Ovary (tissue), 9 donors: Measurements from ENCODE around the gene FAM171A2. TPM values are rescaled to one million over a fixed set of nuclear protein-coding genes. Genes with fewer than 3 reads are reported as not detected.

Experiments used
- DNase-seq, 5 donors: peaks; one replicate each; pipeline ENCODE4 v3.0.0-alpha.2; 2019 to 2020
- H3K27ac ChIP-seq, 2 donors: fragments of 200-600 bp; one replicate each; pipeline versions ENCODE4 v1.5.1 to v1.8.0; 2019 to 2022
- H3K27me3 ChIP-seq: fragments of 200-600 bp; one replicate; pipeline ENCODE4 v1.8.0; 2022
- H3K36me3 ChIP-seq: fragments of 200-600 bp; sonication (generic); one replicate; pipeline ENCODE4 v1.5.1; 2019
- H3K4me1 ChIP-seq: one replicate; pipeline ENCODE4 v1.8.1; 2013; ENCODE audit warnings: mild to moderate bottlenecking, moderate library complexity; ENCODE audit not compliant: insufficient read depth
- H3K4me3 ChIP-seq: fragments of 200-600 bp; sonication (generic); one replicate; pipeline ENCODE4 v1.5.1; 2017
- H3K9me3 ChIP-seq, 2 donors: fragments of 200-600 bp in 1 of 2; sonication (generic) in 1 of 2; one replicate each; pipeline versions ENCODE4 v1.5.1 to v1.8.1; 2013 to 2019; ENCODE audit warnings: mild to moderate bottlenecking in 1 of 2, moderate library complexity in 1 of 2
- CTCF ChIP-seq, 3 donors: fragments of 450-650 bp in 2 of 3; fragments of 200-600 bp in 1 of 3; IDR thresholded peaks; one replicate each; pipeline versions ENCODE4 v1.5.1 to v1.8.0; 2016 to 2022; ENCODE audit warnings: antibody characterized with exemption in 3 of 3, mild to moderate bottlenecking in 1 of 3
- EP300 ChIP-seq: sonication (generic); formaldehyde crosslinking; IDR thresholded peaks from one replicate; pipeline ENCODE4 v1.6.1; 2017; ENCODE audit warnings: antibody characterized with exemption
- POLR2A ChIP-seq: fragments of 450-650 bp; IDR thresholded peaks from one replicate; pipeline ENCODE4 v1.6.1; 2017; ENCODE audit warnings: antibody characterized with exemption, mild to moderate bottlenecking, moderate library complexity
- whole genome bisulfite sequencing, 3 donors: extraction: QIAGEN DNeasy Blood & Tissue Kit in 1 of 3; methylation state at CpG; one replicate each; pipeline versions ENCODE4 v1.1.5 to v1.1.7; 2013 to 2017; 5-methylcytosine and 5-hydroxymethylcytosine counted together
- intact Hi-C, 4 donors: fragments of 100-400 bp; cut with DNase I; formaldehyde crosslinking; loops; one replicate each; pipeline versions ENCODE4 v1.11.0 to v1.15.1; 2022 to 2023
- polyA plus RNA-seq, 2 donors: library from polyadenylated mRNA; stranded (reverse); fragments of 200-250 nt in 1 of 2; fragments of 350-450 nt in 1 of 2; fragmentation: Illumina TruSeq in 1 of 2; extraction: RNeasy Lipid Tissue Mini Kit (QIAGEN cat#74804) in 1 of 2; gene quantifications; one replicate each; pipeline ENCODE4 v1.2.3, GENCODE V29; 2013 to 2014
- total RNA-seq, 7 donors: library from RNA; depleted of rRNA in 2 of 7; stranded (reverse); fragments of >200 nt in 2 of 7; fragmentation: NEBNext Ultra II Directional in 3 of 7; extraction: Animal tissue kit (Norgen Biotek cat#: 25700) in 3 of 7; gene quantifications; one replicate each; pipeline versions ENCODE4 v1.1.0 to v1.2.4, GENCODE V29; 2016 to 2023
- donor health status: DM: no; HTN: no; CAD: no; lungs with moderate emphysema.
- donor health status: DM: no; HTN: no; CAD: no.
- donor health status: Bipolar disorder and iron deficiency.
- donor health status: DM: yes; HTN: yes; CAD: no.
- donor health status: DM: no; HTN: no; CAD: no.
- donor health status: DM: yes; HTN: yes; CAD: no.

FAM171A2 gene
- total and polyA plus RNA-seq, 9 donors = 0.17 to 23.7 (median 10.6) TPM

- intact Hi-C loops = loop anchor here in 2 of 4 donors (5.0 to 10.0 kb wide), 2 partner anchors 110 to 258 kb away; partner anchors contain the start of gene LSM12 (in 1 of the 2)
- TF ChIP-seq CTCF (IDR thresholded peaks at IDR 0.05) (no peak), EP300 (no peak), POLR2A (no peak)
- no peaks in the 10 kb centered on the region for H3K27me3 ChIP-seq
- H3K4me3 ChIP-seq = no peak overlapping the region
- H3K4me1 ChIP-seq = peaks cover 7% of the 10 kb centered on the region
- H3K27ac ChIP-seq = no peak overlapping the region
- no peak for DNase-seq
- WGBS, 3 donors = 89 to 94% (median 89%) methylated on average over 11 of the region's 11 CpGs
- H3K9me3 ChIP-seq = no peaks in the 10 kb centered on the region
- H3K36me3 ChIP-seq = no peaks in the 10 kb centered on the region
Measured at GRCh38 chr17:44322236-44322895, 41.3 kb downstream of the FAM171A2 start.

GRCh38 chr17:44321246-44322120 is 42.2 kb downstream of the FAM171A2 start:
- no peaks in the 10 kb centered on the region for H3K27me3 ChIP-seq

GRCh38 chr17:44320066-44320465 is 43.6 kb downstream of the FAM171A2 start:
- no peak for TF ChIP-seq CTCF (IDR thresholded peaks at IDR 0.05)
- TF ChIP-seq EP300 = no peak
- no peak for TF ChIP-seq POLR2A
- H3K27ac ChIP-seq = no peak overlapping the region
- 77 to 81% (median 77%) methylated on average over 18 of the region's 18 CpGs for WGBS, 3 donors

More at GRCh38 chr17:44321246-44322120, 42.2 kb downstream of the FAM171A2 start:
- Histone ChIP-seq H3K4me1 (peaks cover 7% of the 10 kb centered on the region), H3K4me3 (no peak overlapping the region), H3K27ac (no peak overlapping the region), H3K9me3 (no peaks in the 10 kb centered on the region), H3K36me3 (no peaks in the 10 kb centered on the region)
- WGBS, 3 donors = 83 to 91% (median 85%) methylated on average over 20 to 21 of the region's 21 CpGs
- TF ChIP-seq CTCF (IDR thresholded peaks at IDR 0.05) (no peak), EP300 (no peak), POLR2A (no peak)
- DNase-seq = no peak
- intact Hi-C loops = loop anchor here in 2 of 4 donors (5.0 to 10.0 kb wide), 2 partner anchors 109 to 257 kb away; partner anchors contain the start of gene LSM12 (in 1 of the 2)

GRCh38 chr17:44318077-44318892 is 45.4 kb downstream of the FAM171A2 start:
- intact Hi-C loops = no loop called here
- DNase-seq = no peak

More at GRCh38 chr17:44320066-44320465, 43.6 kb downstream of the FAM171A2 start:
- DNase-seq = no peak
- Histone ChIP-seq H3K9me3 (no peaks in the 10 kb centered on the region), H3K4me3 (no peak overlapping the region), H3K4me1 (peaks cover 7% of the 10 kb centered on the region), H3K36me3 (no peaks in the 10 kb centered on the region), H3K27me3 (no peaks in the 10 kb centered on the region)
- intact Hi-C loops = loop anchor here in 2 of 4 donors (5.0 to 10.0 kb wide), 2 partner anchors 108 to 255 kb away; partner anchors contain the start of gene LSM12 (in 1 of the 2)

More at GRCh38 chr17:44318077-44318892, 45.4 kb downstream of the FAM171A2 start:
- 61 to 68% (median 66%) methylated on average over 14 to 15 of the region's 15 CpGs for WGBS, 3 donors
- peaks cover 3% of the 10 kb centered on the region for H3K27me3 ChIP-seq
- no peaks in the 10 kb centered on the region for H3K9me3 ChIP-seq
- H3K36me3 ChIP-seq = no peaks in the 10 kb centered on the region
- H3K4me3 ChIP-seq = no peak overlapping the region
- H3K4me1 ChIP-seq = peaks cover 3% of the 10 kb centered on the region
- H3K27ac ChIP-seq = no peak overlapping the region
- TF ChIP-seq EP300 = no peak
- TF ChIP-seq CTCF (IDR thresholded peaks at IDR 0.05) = no peak
- no peak for TF ChIP-seq POLR2A
